CMK (cell line): ENCODE data around the gene TSPAN6.
A peak's percentile ranks its signal among the peaks of the same experiment; 100 is the strongest.

ENCODE experiments used
- DNase-seq: peaks from one replicate; pipeline ENCODE4 v3.0.0-alpha.2; 2010; ENCODE audit warnings: low read depth

TSPAN6 gene, protein sequence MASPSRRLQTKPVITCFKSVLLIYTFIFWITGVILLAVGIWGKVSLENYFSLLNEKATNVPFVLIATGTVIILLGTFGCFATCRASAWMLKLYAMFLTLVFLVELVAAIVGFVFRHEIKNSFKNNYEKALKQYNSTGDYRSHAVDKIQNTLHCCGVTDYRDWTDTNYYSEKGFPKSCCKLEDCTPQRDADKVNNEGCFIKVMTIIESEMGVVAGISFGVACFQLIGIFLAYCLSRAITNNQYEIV

DNA sequence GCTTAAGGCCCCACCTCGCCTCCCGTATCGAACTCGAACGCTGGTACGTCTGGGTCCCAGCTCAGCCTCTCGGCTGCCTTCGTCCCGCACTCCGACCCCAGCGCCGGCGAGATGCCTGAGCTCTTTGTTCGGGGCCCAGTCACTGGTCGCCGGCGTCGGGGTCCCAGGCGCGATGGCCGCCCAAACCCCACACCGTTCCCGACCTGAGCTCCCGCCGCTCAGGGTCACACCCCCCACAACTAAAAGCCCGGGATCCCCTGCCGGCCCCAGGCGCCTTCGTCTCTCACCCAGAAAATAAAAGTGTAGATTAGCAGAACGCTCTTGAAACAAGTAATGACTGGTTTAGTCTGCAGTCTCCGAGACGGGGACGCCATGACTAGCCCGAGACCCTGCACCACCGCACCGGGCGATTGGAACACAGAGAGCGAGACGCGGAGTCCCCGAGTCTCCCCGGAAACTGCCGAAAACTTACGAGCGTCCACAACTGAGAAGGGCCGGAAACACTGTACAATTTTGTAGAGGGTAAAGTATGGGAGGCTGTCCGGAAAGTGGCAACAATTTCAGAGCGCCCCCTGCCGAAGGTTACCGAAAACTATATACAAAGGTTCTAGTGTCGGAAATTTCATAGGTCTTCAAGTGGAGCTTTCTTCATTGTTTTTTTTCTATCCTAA, at the start of gene TSPAN6:
Gene TSPAN6 (minus strand): TSS at position 486 of the 671 bp plus-strand sequence. CDS start 112 bp downstream, at position 374.
- DNase-seq: no peak

DNA sequence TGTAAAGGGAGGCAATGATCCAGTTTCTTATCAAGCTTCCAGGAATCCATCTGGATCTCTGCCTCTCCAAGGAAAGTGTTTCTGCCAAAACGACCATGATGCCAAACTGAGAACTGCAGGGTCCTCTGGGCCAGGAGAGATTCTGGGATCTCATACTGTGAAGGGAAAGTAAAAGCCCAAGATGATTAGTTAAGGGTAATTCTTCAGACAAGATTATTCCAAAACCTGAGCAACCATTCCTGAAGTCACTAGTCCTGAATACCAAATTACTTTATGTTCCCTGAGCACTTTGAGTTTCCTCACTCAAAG, 49.3 kb upstream of the TSPAN6 start:
- DNase-seq: no peak

DNA sequence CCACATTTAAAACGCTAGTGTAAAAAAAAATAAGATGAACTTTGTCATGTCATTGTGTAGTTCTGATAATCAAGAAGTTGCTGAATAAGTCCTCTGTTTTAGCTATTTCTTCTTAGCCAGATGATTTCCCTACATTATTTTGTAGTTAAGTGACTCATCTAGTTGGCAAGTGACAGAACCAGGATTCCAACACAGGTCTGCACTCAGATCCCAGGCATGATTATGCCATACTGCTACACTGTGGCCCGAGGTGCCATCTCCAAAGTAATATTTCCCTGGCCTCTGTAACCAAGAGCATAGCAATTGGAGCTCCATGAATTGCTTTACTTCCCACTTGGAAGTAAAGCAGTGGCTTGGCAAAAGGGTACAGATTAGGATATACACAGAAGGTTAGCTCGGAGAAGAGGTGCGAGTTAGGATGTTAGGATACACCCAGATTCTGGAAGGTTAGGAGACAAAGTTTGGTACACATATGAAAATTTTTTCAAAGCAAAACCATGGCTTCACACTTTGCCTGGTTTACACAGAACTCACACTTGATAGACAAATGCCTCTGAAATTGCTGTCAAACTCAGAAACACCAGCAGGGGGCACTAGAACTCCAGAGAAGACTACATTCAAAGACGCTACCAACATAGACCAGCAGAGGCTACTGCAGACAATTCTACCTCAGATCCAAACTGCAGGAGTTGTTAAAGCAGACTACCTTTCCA, 48.8 kb upstream of the TSPAN6 start:
- DNase-seq: peak; percentile 36

DNA sequence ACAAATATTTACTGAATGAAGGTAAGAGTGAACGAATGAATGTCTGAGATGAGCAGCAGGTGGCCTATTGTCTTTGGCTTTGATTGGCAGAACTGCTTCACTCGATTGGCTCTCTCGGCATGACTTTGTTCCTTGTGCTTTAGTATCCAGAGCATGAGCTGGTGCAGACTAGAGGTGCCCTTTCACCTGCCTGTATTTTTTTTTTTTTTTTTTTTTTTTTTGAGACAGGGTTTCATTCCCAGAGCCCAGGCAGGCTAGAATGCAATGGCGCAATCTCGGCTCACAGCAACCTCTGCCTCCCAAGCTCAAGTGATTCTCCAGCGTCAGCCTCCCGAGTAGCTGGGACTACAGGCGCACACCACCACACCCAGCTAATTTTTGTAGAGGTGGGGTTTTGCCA, 46.3 kb upstream of the TSPAN6 start:
- no peak for DNase-seq

DNA sequence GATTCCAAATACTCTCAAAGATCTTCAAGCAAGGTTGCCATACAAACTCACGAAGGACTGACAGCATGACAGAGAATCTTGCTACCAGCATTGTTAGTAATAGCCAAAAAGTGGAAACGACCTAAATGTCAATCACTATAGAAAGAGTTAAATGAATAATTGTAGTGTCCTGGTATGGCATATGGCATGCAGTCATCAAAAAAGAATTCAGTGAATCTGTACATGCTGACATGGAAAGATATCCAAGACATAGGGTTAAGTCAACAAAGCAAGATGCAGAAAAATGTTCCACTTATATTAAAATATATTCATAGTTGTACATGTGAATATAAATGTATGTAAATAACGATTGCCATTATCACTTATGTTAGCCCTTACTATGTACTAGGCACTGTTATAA, 45.0 kb upstream of the TSPAN6 start:
- no peak for DNase-seq

DNA sequence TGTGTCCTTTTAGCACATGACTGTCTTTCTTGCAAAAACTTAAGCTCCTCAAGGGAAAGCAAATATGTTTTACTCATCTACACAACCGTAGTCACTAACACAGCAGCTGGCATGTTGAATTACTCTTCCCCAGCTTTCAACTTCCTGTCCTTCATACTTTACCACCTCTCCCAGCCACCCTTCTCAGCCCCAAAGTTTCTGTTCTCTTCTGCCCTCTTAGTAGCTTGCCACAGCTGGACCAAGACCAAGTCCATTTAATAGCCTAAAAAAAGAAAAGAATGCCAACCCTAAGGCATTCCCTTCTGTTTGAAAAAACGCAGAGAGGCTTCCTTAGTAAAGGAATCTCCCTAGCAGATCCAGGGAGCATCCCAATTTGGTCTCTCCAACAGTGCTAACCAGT, 44.1 kb upstream of the TSPAN6 start:
- no peak for DNase-seq

DNA sequence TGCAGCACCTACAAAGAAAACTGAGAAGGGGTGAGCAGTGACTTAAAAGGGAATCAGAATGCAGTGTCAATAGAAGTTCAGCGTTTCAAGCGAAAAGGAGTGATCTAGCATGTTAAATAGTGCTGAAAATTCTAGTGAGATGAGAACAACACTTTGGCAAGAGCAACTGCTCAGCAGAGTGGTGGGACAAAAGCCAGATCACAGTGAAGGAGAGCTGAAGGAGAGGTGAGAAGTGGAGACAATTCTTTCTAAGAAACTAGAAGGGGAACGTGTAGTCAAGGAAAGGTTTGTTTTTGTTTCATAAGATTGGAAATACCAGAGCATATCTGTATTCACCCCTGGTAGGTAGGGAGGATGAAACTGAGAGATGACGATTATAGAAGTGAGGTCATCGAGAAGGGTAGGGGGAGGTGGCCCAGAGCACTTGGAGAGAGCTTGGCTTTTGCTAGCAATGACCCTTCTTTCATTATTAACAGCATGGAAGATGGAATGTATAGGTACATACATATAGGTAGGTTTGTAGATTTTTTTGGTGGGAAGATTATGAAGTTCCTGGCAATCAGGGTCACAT, 41.1 kb upstream of the TSPAN6 start:
- no peak for DNase-seq

DNA sequence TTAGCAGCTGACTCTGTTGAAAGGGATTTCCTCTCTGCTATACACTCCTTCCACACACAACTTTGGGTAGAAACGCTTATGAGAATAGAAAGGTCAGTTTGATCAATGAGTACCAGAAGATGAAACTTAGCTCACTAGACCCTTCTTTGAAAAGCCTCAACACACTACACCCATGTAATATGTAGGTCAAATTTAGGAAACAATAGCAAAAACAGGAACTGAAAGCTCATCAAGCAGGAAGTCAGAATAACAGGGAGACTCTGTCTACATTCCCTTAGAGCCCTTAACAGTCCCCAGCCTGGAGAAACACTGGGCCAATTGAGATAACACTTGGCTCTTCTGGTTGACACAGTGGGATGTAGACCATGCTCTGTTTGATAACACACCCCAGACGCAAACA, 38.1 kb upstream of the TSPAN6 start:
- no peak for DNase-seq

DNA sequence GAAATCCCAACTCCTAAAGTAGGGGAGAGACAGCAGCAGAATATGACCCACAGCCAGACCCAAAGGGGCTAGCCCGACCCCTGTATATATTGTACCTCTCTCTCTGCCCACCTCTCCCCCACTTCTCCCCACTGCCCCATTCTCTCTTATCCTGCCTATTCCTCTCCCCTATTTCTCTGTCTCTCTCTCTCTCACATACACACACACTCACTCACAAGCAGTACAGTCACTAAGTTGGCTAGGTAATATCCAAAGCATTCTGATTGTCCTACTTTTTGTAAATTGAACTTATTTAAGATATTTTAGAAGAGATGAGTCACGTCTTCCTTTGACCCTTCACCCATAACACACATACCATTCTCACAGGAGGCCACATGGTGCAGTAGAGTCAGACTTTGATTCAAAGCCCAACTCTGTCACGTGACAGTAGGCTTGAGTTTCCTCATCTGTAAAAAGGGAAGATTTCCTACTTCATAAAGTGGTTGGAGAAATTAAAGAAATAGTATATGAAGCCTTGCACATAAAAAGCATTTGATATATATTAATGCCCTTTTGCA, 36.9 kb upstream of the TSPAN6 start:
- DNase-seq: no peak

DNA sequence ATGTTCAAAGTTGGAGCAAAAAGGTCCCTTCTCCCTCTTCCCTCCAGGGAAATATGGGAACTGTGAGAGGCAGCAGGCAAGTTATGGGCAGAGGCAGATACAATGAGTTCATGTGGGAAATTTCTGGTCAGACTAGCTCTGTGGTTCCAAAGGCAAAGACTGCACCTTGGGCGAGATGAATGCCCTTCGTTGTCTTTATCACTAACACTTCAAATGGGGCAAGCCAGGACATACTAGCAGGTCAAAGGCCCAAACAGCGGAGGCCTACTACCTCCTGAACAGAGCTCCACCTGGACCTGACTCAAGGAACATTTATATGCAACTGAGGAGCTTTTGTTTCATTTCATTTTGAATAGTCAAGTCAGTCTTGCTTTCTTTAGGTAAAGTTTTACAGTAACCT, 36.4 kb upstream of the TSPAN6 start:
- no peak for DNase-seq

DNA sequence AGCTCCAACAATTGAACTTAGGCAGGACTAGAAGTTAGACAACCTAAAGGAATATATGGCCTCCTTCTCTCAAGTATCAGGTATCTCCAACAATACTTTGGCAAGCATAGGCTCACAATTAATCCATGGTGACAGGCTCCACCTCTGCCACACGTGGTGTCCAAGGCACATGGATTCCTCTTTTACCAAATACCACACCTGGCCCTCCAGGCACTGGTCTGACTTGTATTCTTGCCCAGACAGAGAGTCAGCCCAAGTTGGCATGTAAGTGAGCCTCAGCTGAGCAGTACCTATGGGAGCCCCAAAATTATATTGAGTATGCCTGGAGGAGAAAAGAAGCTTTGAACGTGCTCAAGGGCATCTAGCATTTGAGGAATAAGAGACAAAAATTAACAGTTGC, 27.0 kb upstream of the TSPAN6 start:
- DNase-seq: no peak

DNA sequence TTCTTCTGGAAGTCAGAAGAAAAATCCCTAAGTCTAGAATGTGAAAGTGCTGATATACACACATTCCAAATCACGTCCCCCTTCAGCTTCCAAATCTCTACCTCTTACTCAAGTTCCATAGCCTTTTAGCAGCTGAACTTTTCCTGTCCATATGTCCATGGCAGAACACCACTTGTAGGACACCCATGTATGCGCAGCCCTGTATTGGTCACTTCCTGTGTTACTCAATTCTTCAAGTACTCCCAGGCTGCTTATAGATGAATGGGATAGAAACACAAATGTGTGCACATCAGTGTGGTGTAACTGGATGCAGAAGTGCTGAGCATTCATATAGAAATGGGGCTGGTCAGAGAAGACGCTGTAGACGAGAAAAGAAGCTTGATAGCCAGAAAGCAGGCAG, 26.2 kb upstream of the TSPAN6 start:
- DNase-seq: no peak

DNA sequence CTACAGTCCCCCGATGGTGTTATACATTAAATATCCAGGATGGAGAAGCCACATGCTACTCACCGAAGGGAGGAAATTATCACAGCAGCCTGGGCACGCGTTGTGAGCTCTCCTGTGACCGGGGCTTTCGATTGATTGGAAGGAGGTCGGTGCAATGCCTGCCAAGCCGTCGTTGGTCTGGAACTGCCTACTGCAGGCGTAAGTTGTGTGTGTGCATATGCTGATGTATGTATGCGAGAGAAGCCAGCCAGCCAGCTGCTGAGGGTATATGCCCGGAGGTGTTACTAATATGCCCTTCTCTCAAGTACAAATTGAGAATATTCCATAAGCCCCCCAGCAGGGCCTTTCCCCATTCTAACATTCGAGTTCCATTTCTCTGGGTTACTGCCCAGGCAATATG, 25.6 kb upstream of the TSPAN6 start:
- DNase-seq: no peak

DNA sequence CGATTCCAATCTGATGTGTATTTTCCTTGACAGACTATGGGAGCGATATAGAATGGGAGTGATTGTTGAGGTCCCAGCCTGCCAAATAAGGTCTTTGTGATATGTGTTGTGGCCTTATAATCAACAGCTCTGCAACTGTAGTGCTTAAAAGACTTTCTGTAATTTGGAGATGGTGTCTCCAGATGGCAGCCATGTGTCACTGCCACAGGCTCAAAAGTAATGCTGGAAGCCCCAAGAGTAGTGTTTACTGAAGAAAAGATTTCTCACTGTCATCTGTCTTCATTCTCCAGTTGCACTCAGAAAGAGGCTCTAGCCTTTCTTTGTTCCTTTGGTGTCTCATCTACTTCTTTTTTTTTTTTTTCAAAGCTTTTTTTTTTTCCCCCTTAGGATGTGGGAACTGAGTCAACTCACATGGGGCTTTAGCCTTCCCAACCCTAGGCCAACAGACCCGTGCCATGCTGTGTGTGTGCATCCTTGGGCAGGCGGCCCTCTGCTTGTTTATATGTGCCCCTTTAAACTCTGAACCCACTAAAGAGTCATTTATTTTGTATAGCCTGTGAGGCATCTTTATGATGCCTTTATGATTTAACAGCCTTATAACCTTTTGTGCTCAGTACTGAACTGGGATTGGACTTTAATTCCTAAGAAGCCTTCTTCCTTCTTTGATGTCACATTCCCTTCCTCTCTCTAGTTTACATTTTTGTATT, 23.0 kb upstream of the TSPAN6 start:
- no peak for DNase-seq

DNA sequence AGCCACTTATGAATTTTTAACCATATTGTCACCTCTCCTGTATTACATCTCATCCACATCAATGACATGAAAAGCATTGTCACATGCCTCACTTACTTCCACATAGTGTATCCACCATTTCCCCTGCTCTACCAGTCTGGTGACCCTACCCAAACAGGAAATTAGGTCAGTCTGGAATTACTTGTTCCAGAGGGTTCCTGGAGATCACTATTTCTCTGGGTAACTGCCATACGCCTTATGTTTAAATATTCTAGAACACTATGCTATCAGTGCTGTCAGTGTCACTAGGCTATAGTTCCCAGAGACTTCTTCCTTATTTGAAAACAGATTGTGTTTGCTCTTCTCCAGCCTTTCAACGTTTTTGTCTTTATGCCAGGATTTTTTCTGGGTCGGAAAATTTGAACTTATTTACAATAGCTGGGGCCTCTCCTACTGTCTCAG, 22.4 kb upstream of the TSPAN6 start:
- DNase-seq: no peak

DNA sequence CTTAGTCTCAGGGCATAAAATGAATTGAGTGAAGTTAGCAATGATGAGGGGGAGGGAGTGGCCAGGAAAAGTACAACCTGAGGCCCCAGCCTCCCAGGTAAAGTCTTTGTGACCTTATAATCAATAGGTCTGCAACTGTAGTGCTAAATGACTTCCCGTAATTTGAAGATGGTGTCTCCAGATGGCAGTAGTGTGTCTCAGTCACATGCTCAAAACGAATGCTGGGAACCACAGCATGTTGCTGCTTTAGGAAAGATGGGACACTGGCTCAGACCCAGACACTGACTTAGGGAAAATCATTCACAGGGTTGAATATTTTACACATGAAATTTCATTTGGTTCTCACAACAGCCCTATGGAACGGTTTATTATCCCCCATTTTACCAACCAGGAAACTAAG, 17.7 kb upstream of the TSPAN6 start:
- DNase-seq: no peak

DNA sequence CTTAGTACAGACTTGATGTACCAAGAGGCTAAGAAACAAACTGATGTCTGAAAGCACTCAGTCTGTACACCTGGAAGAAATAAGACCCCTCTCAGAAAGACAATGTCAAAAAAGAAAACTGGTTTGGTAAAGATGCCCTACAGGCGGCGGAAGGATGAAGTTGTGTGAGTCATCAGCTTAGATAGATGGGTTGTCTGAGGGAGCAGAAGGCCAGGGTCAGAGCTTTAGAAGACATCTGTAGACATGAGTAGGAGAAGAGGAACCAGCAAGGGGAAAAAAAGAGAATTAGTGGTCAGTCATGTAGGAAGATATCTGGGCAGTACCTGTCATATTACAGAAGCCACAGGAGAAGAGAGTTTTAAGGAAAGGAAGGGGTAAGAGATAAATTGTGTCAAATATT, 15.7 kb upstream of the TSPAN6 start:
- no peak for DNase-seq

DNA sequence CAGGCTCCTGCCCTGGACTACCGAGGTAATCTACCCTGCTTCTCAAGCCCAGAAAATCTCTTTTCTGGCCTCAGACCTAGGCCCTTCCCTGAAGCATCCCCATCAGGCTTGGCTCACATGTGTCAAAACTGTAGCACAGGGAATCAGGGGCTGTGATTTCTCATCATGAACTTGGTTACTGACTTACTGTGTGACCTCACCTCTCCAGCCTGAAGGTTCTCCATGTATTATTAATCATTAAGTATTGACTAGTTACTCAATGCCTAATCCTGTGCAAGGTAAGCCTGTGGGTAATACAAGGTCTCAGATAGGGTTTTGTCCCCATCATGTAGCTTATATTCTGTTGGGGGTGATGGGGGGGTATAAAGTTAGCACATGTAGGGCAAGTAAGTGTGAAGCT, 14.2 kb upstream of the TSPAN6 start:
- DNase-seq: no peak

DNA sequence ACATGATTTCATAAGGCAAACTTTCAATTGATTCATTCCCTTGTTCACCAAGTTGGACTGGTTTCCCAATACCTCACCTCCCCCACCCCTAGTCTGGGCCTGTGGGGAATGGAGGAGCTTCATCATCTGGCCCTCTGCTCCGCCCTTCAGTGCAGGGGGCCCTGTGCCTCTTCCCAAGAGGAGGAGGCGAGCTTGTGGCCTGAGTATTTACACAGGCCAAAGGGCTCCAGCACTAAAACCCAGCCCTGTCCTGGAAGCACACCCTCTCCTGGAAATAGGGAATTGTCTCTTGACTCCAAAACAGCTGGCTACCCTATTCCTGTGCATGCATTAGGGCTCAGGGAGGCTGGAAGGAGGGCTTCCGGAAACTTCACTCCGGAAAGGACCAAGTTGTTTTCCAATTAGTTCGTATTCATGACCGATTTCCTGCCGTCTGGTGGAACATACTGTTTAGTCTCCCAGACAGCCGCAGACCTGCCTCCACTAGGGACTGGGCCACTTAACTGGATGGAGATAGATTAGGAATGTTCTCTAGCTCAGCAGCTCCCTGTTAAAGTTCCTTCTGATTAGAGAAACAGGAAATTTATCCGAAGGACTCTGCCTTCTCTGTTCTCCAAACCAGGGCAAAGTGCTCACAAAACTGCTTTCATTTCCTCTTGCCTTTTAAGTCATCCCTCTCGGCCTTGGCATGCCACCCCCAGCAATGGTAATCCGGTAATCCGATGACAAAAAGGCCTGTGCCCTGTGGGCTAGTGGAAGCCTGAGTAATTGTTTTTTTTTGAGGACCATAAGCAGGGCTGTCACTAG, 13.1 kb upstream of the TSPAN6 start:
- DNase-seq: no peak

DNA sequence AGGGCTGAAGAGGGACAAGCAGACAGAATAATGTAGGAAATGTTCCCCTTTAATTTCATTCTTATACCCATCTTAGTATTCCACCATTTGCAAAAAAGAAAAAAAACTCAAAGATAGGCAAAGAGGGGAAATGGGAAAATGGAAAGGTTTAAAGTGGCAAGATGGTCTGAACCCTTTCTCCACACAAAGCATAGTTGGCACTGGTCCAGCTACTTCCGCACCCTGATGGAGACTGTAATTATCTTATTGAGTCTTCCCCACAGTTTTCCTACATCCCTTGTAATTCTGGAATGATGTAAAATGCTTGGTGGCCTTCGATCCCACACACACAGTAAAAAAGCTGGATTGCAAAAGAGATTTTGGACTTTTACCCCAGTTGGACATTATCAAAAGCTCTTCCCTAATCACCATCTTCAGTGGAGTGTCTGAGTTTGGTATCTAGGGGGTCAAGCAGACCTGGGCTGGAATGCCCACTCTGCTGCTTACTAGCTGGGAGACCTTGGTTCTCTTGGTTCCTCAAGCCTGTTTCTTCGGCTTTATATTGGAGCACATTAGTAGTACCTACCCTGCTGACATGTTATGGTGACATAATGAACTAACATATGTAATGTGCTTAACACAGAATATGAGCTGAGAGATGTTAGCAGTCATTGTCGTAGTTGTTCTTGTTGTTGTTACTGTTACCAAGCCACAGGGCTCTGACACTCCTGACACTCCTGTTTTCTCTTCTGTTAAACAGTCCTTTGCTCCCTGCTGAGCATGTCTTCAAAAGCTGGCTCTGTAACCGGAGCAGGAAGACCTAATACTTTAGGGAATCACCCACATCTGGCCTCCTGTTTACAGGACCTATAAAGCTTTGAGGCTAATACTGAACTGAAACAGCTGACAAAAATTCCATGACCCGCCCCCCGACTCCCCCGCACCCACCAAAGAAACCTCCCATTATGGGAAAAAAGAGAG, 12.1 kb upstream of the TSPAN6 start:
- DNase-seq: no peak
